Smooth muscle cell (in vitro differentiated cells): ENCODE data around the gene ATP6V1E1. TPM values are rescaled to one million over a fixed set of nuclear protein-coding genes. Genes with fewer than 3 reads are reported as not detected.
A peak's percentile ranks its signal among the peaks of the same experiment; 100 is the strongest.
"Not testable (repeated sequence)": the region's sequence is repeated elsewhere in the genome, so short reads cannot be mapped to it uniquely, and the experiment has no call there.

Experiments used
- DNase-seq: peaks from one replicate; lab custom pipeline; 2025; ENCODE audit not compliant: unreplicated experiment; lab: John Stamatoyannopoulos, UW
- H2AFZ ChIP-seq: fragments of 200-600 bp; sonication (generic); 2 replicates; pipeline ENCODE4 v1.6.0; 2016; ENCODE audit warnings: antibody characterized with exemption, low read depth, mild to moderate bottlenecking
- H3F3A ChIP-seq: fragments of 200-600 bp; sonication (generic); 2 replicates; pipeline ENCODE4 v1.6.0; 2017; ENCODE audit warnings: antibody characterized with exemption, low read depth
- H3K27ac ChIP-seq: fragments of 200-600 bp; sonication (generic); 2 replicates; pipeline ENCODE4 v1.5.1; 2016; ENCODE audit warnings: low read depth, mild to moderate bottlenecking
- H3K27me3 ChIP-seq: fragments of 200-600 bp; sonication (generic); 2 replicates; pipeline ENCODE4 v1.6.1; 2016; ENCODE audit warnings: low read depth, mild to moderate bottlenecking
- H3K36me3 ChIP-seq: fragments of 200-600 bp; sonication (generic); 2 replicates; pipeline ENCODE4 v1.5.1; 2016; ENCODE audit warnings: low read depth
- H3K4me1 ChIP-seq: fragments of 200-600 bp; sonication (generic); 2 replicates; pipeline ENCODE4 v1.5.1; 2016; ENCODE audit warnings: low read depth
- H3K4me2 ChIP-seq: fragments of 200-600 bp; sonication (generic); 2 replicates; pipeline ENCODE4 v1.6.0; 2016; ENCODE audit warnings: mild to moderate bottlenecking
- H3K4me3 ChIP-seq: fragments of 200-600 bp; sonication (generic); 2 replicates; pipeline ENCODE4 v1.5.1; 2016; ENCODE audit warnings: mild to moderate bottlenecking
- H3K79me2 ChIP-seq: fragments of 200-600 bp; sonication (generic); 2 replicates; pipeline ENCODE4 v1.6.0; 2016; ENCODE audit warnings: low read depth, mild to moderate bottlenecking
- H3K9ac ChIP-seq: fragments of 200-600 bp; sonication (generic); 2 replicates; pipeline ENCODE4 v1.6.0; 2016; ENCODE audit warnings: low read depth
- H3K9me3 ChIP-seq: fragments of 200-600 bp; sonication (generic); replicated peaks from 2 replicates; pipeline ENCODE4 v1.5.1; 2016; ENCODE audit warnings: low read depth
- H4K20me1 ChIP-seq: fragments of 200-600 bp; sonication (generic); 2 replicates; pipeline ENCODE4 v1.6.0; 2016; ENCODE audit warnings: low read depth
- CTCF ChIP-seq: fragments of 200-600 bp; sonication (generic); IDR thresholded peaks from 2 replicates; pipeline ENCODE4 v1.5.1; 2017; ENCODE audit warnings: borderline replicate concordance, mild to moderate bottlenecking, antibody characterized with exemption; ENCODE audit not compliant: insufficient read depth, poor library complexity, severe bottlenecking
- WGBS: methylation state at CpG from one replicate; pipeline ENCODE4 v1.1.7; 2016; ENCODE audit warnings: low lambda C conversion rate; 5-methylcytosine and 5-hydroxymethylcytosine counted together
- polyA plus RNA-seq: library from polyadenylated mRNA; unstranded; fragments of >200 nt; fragmentation: Nextera tagmentation; extraction: Ambion mirVana; gene quantifications from 2 replicates; pipeline ENCODE4 v1.2.1, GENCODE V29; 2016
- total RNA-seq: library from RNA; depleted of rRNA; stranded (reverse); fragments of >200 nt; gene quantifications from 2 replicates; pipeline ENCODE4 v1.2.3, GENCODE V29; 2014

The ATP6V1E1 gene
- total and polyA plus RNA-seq, 2 experiments from 2014 or later, result 85.7 to 117 TPM

- Histone ChIP-seq H3K9me3 (no peaks in the 10 kb centered on the region), H3F3A (no peaks in the 10 kb centered on the region), H3K27ac (peak overlapping the region; percentile 2), H3K4me1 (peaks cover 10% of the 10 kb centered on the region), H3K4me3 (no peak overlapping the region), H2AFZ (no peak overlapping the region), H3K27me3 (no peaks in the 10 kb centered on the region), H3K9ac (no peak overlapping the region), H3K36me3 (no peaks in the 10 kb centered on the region), H3K79me2 (peaks cover 18% of the 10 kb centered on the region), H3K4me2 (peak overlapping the region; percentile 24), H4K20me1 (peaks cover 45% of the 10 kb centered on the region)
- DNase-seq, result no peak
- 69% methylated on average over 2 of the region's 2 CpGs for WGBS
- no peak for TF ChIP-seq CTCF
Observed at GRCh38 chr22:17672417-17672991, 44.0 kb upstream of the ATP6V1E1 start.

- not testable (repeated sequence) for H3K9ac ChIP-seq, H3K27ac ChIP-seq, H2AFZ ChIP-seq, DNase-seq, H3K9me3 ChIP-seq, H3K4me1 ChIP-seq, H3F3A ChIP-seq, H3K36me3 ChIP-seq, H3K4me3 ChIP-seq, H3K4me2 ChIP-seq, H3K27me3 ChIP-seq
- 99% methylated on average over 10 of the region's 10 CpGs for WGBS
- peaks cover 11% of the 10 kb centered on the region for H3K79me2 ChIP-seq
- H4K20me1 ChIP-seq, result peaks cover 40% of the 10 kb centered on the region
Observed at GRCh38 chr22:17671521-17672092, 43.1 kb upstream of the ATP6V1E1 start.

- Histone ChIP-seq H3K36me3 (no peaks in the 10 kb centered on the region), H3F3A (no peaks in the 10 kb centered on the region), H3K9ac (no peak overlapping the region), H3K4me3 (no peak overlapping the region), H4K20me1 (peaks cover 7% of the 10 kb centered on the region), H3K27me3 (no peaks in the 10 kb centered on the region), H3K4me1 (no peaks in the 10 kb centered on the region), H3K4me2 (no peak overlapping the region), H3K79me2 (peaks cover 10% of the 10 kb centered on the region), H3K9me3 (no peaks in the 10 kb centered on the region), H2AFZ (no peak overlapping the region), H3K27ac (no peak overlapping the region)
- 99% methylated on average over 3 of the region's 3 CpGs for WGBS
- DNase-seq, result no peak
- TF ChIP-seq CTCF, result no peak
Observed at GRCh38 chr22:17665854-17666253, 37.3 kb upstream of the ATP6V1E1 start.

- H3K27me3 ChIP-seq, result no peaks in the 10 kb centered on the region
- no peaks in the 10 kb centered on the region for H3F3A ChIP-seq
- H3K4me1 ChIP-seq, result no peaks in the 10 kb centered on the region
- no peaks in the 10 kb centered on the region for H3K36me3 ChIP-seq
- no peak overlapping the region for H2AFZ ChIP-seq
- no peak for DNase-seq
- no peak overlapping the region for H3K4me3 ChIP-seq
- peaks cover 7% of the 10 kb centered on the region for H4K20me1 ChIP-seq
- no peak overlapping the region for H3K9ac ChIP-seq
- peaks cover 10% of the 10 kb centered on the region for H3K79me2 ChIP-seq
- no peak overlapping the region for H3K27ac ChIP-seq
- H3K9me3 ChIP-seq, result no peaks in the 10 kb centered on the region
- 99% methylated on average over 3 of the region's 3 CpGs for WGBS
- TF ChIP-seq CTCF, result no peak
- no peak overlapping the region for H3K4me2 ChIP-seq
Observed at GRCh38 chr22:17665248-17665647, 36.7 kb upstream of the ATP6V1E1 start.
